ENCODE results near the gene GOLT1B. TPM values are rescaled to one million over a fixed set of nuclear protein-coding genes. Genes with fewer than 3 reads are reported as not detected.

GOLT1B gene
- total RNA-seq, 5 donors from 2014 or later (not counting 1 experiment from before 2014, with no cell fraction given) = 27.7 to 37.7 (median 35.1) TPM

GRCh38 chr12:21562859-21563258 is 61.3 kb downstream of the GOLT1B start:
- H3K36me3 ChIP-seq (ENCODE audit: control insufficient read depth in 2 of 2, extremely low read depth in 1 of 2, insufficient read depth in 1 of 2, low read length in 1 of 2) = no peaks in the 10 kb centered on the region
- no peaks in the 10 kb centered on the region for H3K9me3 ChIP-seq
- no peak for ATAC-seq (replicated peaks in 1 of 4)
- H3K4me1 ChIP-seq (ENCODE audit: control insufficient read depth in 1 of 2, extremely low read depth in 1 of 2, insufficient read depth in 2 of 2, low read length in 2 of 2) = no peaks in the 10 kb centered on the region
- Mint-ChIP-seq H3K27ac (no peak overlapping the region), H3K4me3 (no peak overlapping the region), H3K4me1 (peaks cover 0 to 2% (median 0%) of the 10 kb centered on the region in 3 donors), H3K9me3 (no peaks in the 10 kb centered on the region), H3K36me3 (peaks cover 3% of the 10 kb centered on the region), H3K27me3 (peaks cover 0 to 4% of the 10 kb centered on the region in 2 donors)
- no CpG with 5 or more reads among the region's 2 CpGs for WGBS (ENCODE audit: insufficient coverage)
- DNase-seq = no peak
- no peak overlapping the region for H3K27ac ChIP-seq (ENCODE audit: low read length)
- CTCF ChIA-PET = interaction anchor here in 1 of 2 donors (0.6 kb wide), 1 partner anchor 379 kb away, joined by 3 read pairs; no protein-coding TSS in a partner anchor
- POLR2A ChIA-PET = no interaction called here
- no peak overlapping the region for H3K4me3 ChIP-seq (ENCODE audit: control insufficient read depth in 1 of 2, extremely low read depth in 1 of 2, low read length in 1 of 2)
- no peaks in the 10 kb centered on the region for H3K27me3 ChIP-seq (replicated peaks in 1 of 2; ENCODE audit: control insufficient read depth in 2 of 2, extremely low read depth in 1 of 2, insufficient read depth in 2 of 2, low read length in 1 of 2)

GRCh38 chr12:21566223-21566906 is 64.8 kb downstream of the GOLT1B start:
- POLR2A ChIA-PET = no interaction called here
- WGBS (ENCODE audit: insufficient coverage) = no CpG with 5 or more reads among the region's 5 CpGs
- no peak overlapping the region for H3K4me3 Mint-ChIP-seq

GRCh38 chr12:21566907-21567394 is 65.4 kb downstream of the GOLT1B start:
- no peaks in the 10 kb centered on the region for H3K4me1 ChIP-seq (ENCODE audit: control insufficient read depth in 1 of 2, extremely low read depth in 1 of 2, insufficient read depth in 2 of 2, low read length in 2 of 2)
- no peaks in the 10 kb centered on the region for H3K9me3 ChIP-seq
- H3K36me3 Mint-ChIP-seq = peaks cover 3% of the 10 kb centered on the region
- ATAC-seq (replicated peaks in 1 of 4) (no peak), DNase-seq (no peak)
- WGBS (ENCODE audit: insufficient coverage) = 91% methylated on average over 3 of the region's 3 CpGs
- peaks cover 0 to 4% of the 10 kb centered on the region in 2 donors for H3K27me3 Mint-ChIP-seq
- H3K27ac Mint-ChIP-seq = no peak overlapping the region
- no peaks in the 10 kb centered on the region for H3K4me1 Mint-ChIP-seq
- POLR2A ChIA-PET = no interaction called here
- H3K36me3 ChIP-seq (ENCODE audit: control insufficient read depth in 2 of 2, extremely low read depth in 1 of 2, insufficient read depth in 1 of 2, low read length in 1 of 2) = no peaks in the 10 kb centered on the region
- CTCF ChIA-PET = no interaction called here
- no peaks in the 10 kb centered on the region for H3K27me3 ChIP-seq (replicated peaks in 1 of 2; ENCODE audit: control insufficient read depth in 2 of 2, extremely low read depth in 1 of 2, insufficient read depth in 2 of 2, low read length in 1 of 2)
- H3K9me3 Mint-ChIP-seq = no peaks in the 10 kb centered on the region
- no peak overlapping the region for H3K27ac ChIP-seq (ENCODE audit: low read length)
- no peak overlapping the region for H3K4me3 Mint-ChIP-seq
- no peak overlapping the region for H3K4me3 ChIP-seq (ENCODE audit: control insufficient read depth in 1 of 2, extremely low read depth in 1 of 2, low read length in 1 of 2)

More at GRCh38 chr12:21566223-21566906, 64.8 kb downstream of the GOLT1B start:
- peaks cover 0 to 4% of the 10 kb centered on the region in 2 donors for H3K27me3 Mint-ChIP-seq
- CTCF ChIA-PET = no interaction called here
- H3K4me1 Mint-ChIP-seq = no peaks in the 10 kb centered on the region
- peaks cover 3% of the 10 kb centered on the region for H3K36me3 Mint-ChIP-seq
- no peak overlapping the region for H3K27ac ChIP-seq (ENCODE audit: low read length)
- H3K4me3 ChIP-seq (ENCODE audit: control insufficient read depth in 1 of 2, extremely low read depth in 1 of 2, low read length in 1 of 2) = no peak overlapping the region
- H3K9me3 Mint-ChIP-seq = no peaks in the 10 kb centered on the region
- ATAC-seq (replicated peaks in 1 of 4) (no peak), DNase-seq (no peak)
- H3K27ac Mint-ChIP-seq = no peak overlapping the region
- H3K4me1 ChIP-seq (ENCODE audit: control insufficient read depth in 1 of 2, extremely low read depth in 1 of 2, insufficient read depth in 2 of 2, low read length in 2 of 2) = no peaks in the 10 kb centered on the region
- no peaks in the 10 kb centered on the region for H3K36me3 ChIP-seq (ENCODE audit: control insufficient read depth in 2 of 2, extremely low read depth in 1 of 2, insufficient read depth in 1 of 2, low read length in 1 of 2)
- H3K27me3 ChIP-seq (replicated peaks in 1 of 2; ENCODE audit: control insufficient read depth in 2 of 2, extremely low read depth in 1 of 2, insufficient read depth in 2 of 2, low read length in 1 of 2) = no peaks in the 10 kb centered on the region
- no peaks in the 10 kb centered on the region for H3K9me3 ChIP-seq

Other genes starting within 250 kb of the GOLT1B start
- under 1 TPM in 1 of 5 donors, not detected in 4; 0.47 TPM for gene SLCO1A2, start 166.9 kb upstream of the GOLT1B start, total RNA-seq
- not detected for gene IAPP, start 128.9 kb upstream of the GOLT1B start, total RNA-seq
- 10 to 100 TPM; 33.2 to 58.4 (median 42.4) TPM for gene PYROXD1, start 64.1 kb upstream of the GOLT1B start, total RNA-seq
- 10 to 100 TPM; 25.4 to 70.8 (median 53.8) TPM for gene RECQL, start 154 bp upstream of the GOLT1B start, total RNA-seq
- under 1 TPM in 4 of 5 donors, not detected in 1; 0.26 to 0.46 (median 0.32) TPM for gene SPX, start 24.5 kb downstream of the GOLT1B start, total RNA-seq
- under 1 TPM in 3 of 5 donors, not detected in 2; 0.23 to 0.40 (median 0.28) TPM for gene GYS2, start 103.1 kb downstream of the GOLT1B start, total RNA-seq
- 100 to 1,000 TPM; 680 to 879 (median 854) TPM for gene LDHB, start 156.1 kb downstream of the GOLT1B start, total RNA-seq

Data from T-cell (primary cell).